ENCODE results near the gene SNAPC5. TPM values are rescaled to one million over a fixed set of nuclear protein-coding genes. Genes with fewer than 3 reads are reported as not detected.
A peak's percentile ranks its signal among the peaks of the same experiment; 100 is the strongest.

SNAPC5 gene
- total RNA-seq, 1 donor from 2014 or later, result 15.0 TPM

- Mint-ChIP-seq H3K4me3 (ENCODE audit: unreplicated experiment) (no peak overlapping the region), H3K27me3 (ENCODE audit: low read depth) (no peaks in the 10 kb centered on the region), H3K4me1 (ENCODE audit: low read depth) (peaks cover 34% of the 10 kb centered on the region), H3K27ac (ENCODE audit: unreplicated experiment) (peak overlapping the region; percentile 92), H3K36me3 (ENCODE audit: low read depth) (peaks cover 37% of the 10 kb centered on the region), H3K9me3 (ENCODE audit: low read depth) (no peaks in the 10 kb centered on the region)
- DNase-seq (ENCODE audit: low spot score), result no peak
- peak; percentile 78 for TF ChIP-seq CTCF (IDR thresholded peaks at IDR 0.05)
Observed at GRCh38 chr15:66498501-66499386, 1.2 kb upstream of the SNAPC5 start.

- H3K36me3 Mint-ChIP-seq (ENCODE audit: low read depth), result peaks cover 31% of the 10 kb centered on the region
- no peak for DNase-seq (ENCODE audit: low spot score)
- H3K9me3 Mint-ChIP-seq (ENCODE audit: low read depth), result no peaks in the 10 kb centered on the region
- H3K27me3 Mint-ChIP-seq (ENCODE audit: low read depth), result no peaks in the 10 kb centered on the region
- H3K27ac Mint-ChIP-seq (ENCODE audit: unreplicated experiment), result peak overlapping the region; percentile 92
- H3K4me1 Mint-ChIP-seq (ENCODE audit: low read depth), result peaks cover 17% of the 10 kb centered on the region
- H3K4me3 Mint-ChIP-seq (ENCODE audit: unreplicated experiment), result peak overlapping the region; percentile 90
- no peak for TF ChIP-seq CTCF (IDR thresholded peaks at IDR 0.05)
Observed at GRCh38 chr15:66496951-66497501, 536 bp downstream of the SNAPC5 start.

GRCh38 chr15:66494262-66494661 lies 3.3 kb downstream of the SNAPC5 start:
- Mint-ChIP-seq H3K36me3 (ENCODE audit: low read depth) (peaks cover 14% of the 10 kb centered on the region), H3K9me3 (ENCODE audit: low read depth) (no peaks in the 10 kb centered on the region), H3K27me3 (ENCODE audit: low read depth) (no peaks in the 10 kb centered on the region), H3K27ac (ENCODE audit: unreplicated experiment) (no peak overlapping the region), H3K4me1 (ENCODE audit: low read depth) (peaks cover 15% of the 10 kb centered on the region), H3K4me3 (ENCODE audit: unreplicated experiment) (no peak overlapping the region)
- TF ChIP-seq CTCF (IDR thresholded peaks at IDR 0.05), result no peak
- DNase-seq (ENCODE audit: low spot score), result no peak

- no peak overlapping the region for H3K27ac Mint-ChIP-seq (ENCODE audit: unreplicated experiment)
- no peak overlapping the region for H3K4me3 Mint-ChIP-seq (ENCODE audit: unreplicated experiment)
- TF ChIP-seq CTCF (IDR thresholded peaks at IDR 0.05), result no peak
- H3K4me1 Mint-ChIP-seq (ENCODE audit: low read depth), result peaks cover 6% of the 10 kb centered on the region
- H3K27me3 Mint-ChIP-seq (ENCODE audit: low read depth), result no peaks in the 10 kb centered on the region
- peaks cover 7% of the 10 kb centered on the region for H3K36me3 Mint-ChIP-seq (ENCODE audit: low read depth)
- DNase-seq (ENCODE audit: low spot score), result no peak
- H3K9me3 Mint-ChIP-seq (ENCODE audit: low read depth), result no peaks in the 10 kb centered on the region
Observed at GRCh38 chr15:66491846-66492245, 5.7 kb downstream of the SNAPC5 start.

GRCh38 chr15:66489179-66489791 lies 8.3 kb downstream of the SNAPC5 start:
- H3K4me3 Mint-ChIP-seq (ENCODE audit: unreplicated experiment), result no peak overlapping the region
- H3K4me1 Mint-ChIP-seq (ENCODE audit: low read depth), result no peaks in the 10 kb centered on the region
- DNase-seq (ENCODE audit: low spot score), result no peak
- H3K36me3 Mint-ChIP-seq (ENCODE audit: low read depth), result peaks cover 10% of the 10 kb centered on the region
- no peak for TF ChIP-seq CTCF (IDR thresholded peaks at IDR 0.05)
- H3K27me3 Mint-ChIP-seq (ENCODE audit: low read depth), result no peaks in the 10 kb centered on the region
- no peak overlapping the region for H3K27ac Mint-ChIP-seq (ENCODE audit: unreplicated experiment)
- H3K9me3 Mint-ChIP-seq (ENCODE audit: low read depth), result no peaks in the 10 kb centered on the region
